Body of pancreas (tissue), 4 donors: ENCODE data around the gene SIL1.

Experiments
- CTCF ChIP-seq, 7 experiments: fragments of 450-650 bp in 4 of 7; fragments of 200-600 bp in 3 of 7; sonication (generic) in 3 of 7; IDR thresholded peaks; one replicate each; pipeline ENCODE4 v1.5.1; 2016 to 2019; ENCODE audit warnings: antibody characterized with exemption in 7 of 7
- POLR2A ChIP-seq, 3 donors: fragments of 450-650 bp; IDR thresholded peaks; one replicate each; pipeline ENCODE4 v1.6.1; 2016; ENCODE audit warnings: antibody characterized with exemption in 3 of 3, mild to moderate bottlenecking in 2 of 3

- TF ChIP-seq CTCF (IDR thresholded peaks at IDR 0.05): no peak
- no peak for TF ChIP-seq POLR2A (IDR thresholded peaks at IDR 0.05)
These were observed 202.0 kb downstream of the SIL1 start for GRCh38 chr5:138996120-138996519.
